ENCODE data around the gene BCO1. TPM values are rescaled to one million over a fixed set of nuclear protein-coding genes. Genes with fewer than 3 reads are reported as not detected.
A peak's percentile ranks its signal among the peaks of the same experiment; 100 is the strongest.

The BCO1 gene
- total RNA-seq, 1 experiment from 2014 or later = not detected

GRCh38 chr16:81261049-81261648 lies 22.7 kb downstream of the BCO1 start:
- Histone ChIP-seq H3K27me3 (no peaks in the 10 kb centered on the region), H3K9me3 (no peaks in the 10 kb centered on the region), H3K4me3 (no peak overlapping the region), H3K36me3 (no peaks in the 10 kb centered on the region)
- no peak for DNase-seq

DNA sequence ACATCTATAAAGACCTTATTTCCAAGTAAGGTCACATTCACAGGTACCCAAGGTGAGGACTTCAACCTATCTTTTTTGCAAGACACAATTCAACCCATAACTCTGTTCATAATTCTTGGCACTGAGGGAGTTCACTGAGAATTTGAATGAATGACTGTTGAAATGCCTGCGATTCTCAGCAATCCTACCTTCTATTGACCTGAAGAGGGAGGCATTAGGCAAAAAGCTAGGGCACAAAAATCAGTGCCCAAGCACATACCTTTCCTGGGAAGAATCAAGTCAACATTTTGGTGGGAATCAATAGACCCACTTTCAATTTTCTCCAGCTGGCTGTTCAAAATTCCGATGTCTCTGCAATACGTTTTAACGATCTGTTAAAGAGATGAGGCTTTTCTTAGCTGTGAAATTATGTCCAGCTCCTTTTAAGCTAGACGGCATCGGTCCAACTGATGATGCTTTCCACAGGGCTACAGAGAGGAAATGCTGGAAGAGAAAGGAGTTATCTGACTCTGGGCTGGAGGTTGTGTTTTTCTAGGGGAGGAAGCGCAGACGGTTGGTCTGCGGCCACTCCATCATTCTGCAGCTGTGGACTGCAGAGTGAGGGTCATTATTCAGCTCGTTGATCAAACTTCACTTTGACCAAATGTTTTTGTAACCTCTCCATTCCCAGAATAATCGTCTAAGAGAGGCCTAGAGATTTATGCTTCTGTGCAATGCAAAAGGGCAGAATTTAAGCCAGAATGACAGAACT lies 25.2 kb downstream of the BCO1 start:
- H3K27me3 ChIP-seq = no peaks in the 10 kb centered on the region
- no peaks in the 10 kb centered on the region for H3K9me3 ChIP-seq
- H3K4me3 ChIP-seq = no peak overlapping the region
- H3K36me3 ChIP-seq = no peaks in the 10 kb centered on the region
- DNase-seq = no peak

DNA sequence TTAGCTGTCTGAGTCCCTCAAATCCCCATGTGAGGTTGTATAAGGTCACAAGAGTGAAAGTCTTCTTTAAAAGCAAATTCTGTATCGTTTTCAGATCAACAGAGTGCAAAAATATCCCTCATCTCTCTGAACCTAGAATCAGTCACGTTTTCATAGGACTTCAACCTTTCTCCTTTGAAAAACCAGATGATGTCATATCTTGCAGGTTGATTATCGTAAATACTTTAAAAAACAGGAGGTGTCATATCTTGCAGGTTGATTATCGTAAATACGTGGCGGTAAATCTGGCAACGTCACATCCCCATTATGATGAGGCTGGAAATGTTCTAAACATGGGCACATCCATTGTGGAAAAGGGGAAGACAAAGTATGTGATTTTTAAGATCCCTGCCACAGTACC lies 25.9 kb downstream of the BCO1 start:
- DNase-seq = no peak
- Histone ChIP-seq H3K27me3 (no peaks in the 10 kb centered on the region), H3K36me3 (no peaks in the 10 kb centered on the region), H3K9me3 (no peaks in the 10 kb centered on the region), H3K4me3 (no peak overlapping the region)

DNA sequence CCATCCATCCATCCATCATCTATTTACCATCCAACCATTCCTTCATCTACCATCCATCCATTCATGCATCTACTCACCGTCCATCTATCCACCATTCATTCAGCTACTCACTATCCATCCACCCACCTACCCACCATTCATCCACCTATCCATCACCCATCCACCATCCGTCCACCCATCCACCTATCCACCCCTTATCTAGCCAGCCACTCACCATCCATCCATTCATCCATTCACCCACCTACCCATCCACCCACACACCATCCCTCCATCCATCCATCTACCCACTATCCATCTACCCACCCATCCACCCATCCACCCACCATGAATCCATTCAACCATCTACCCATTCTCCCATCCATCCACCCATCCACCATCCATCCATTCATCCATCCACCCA lies 26.6 kb downstream of the BCO1 start:
- no peak overlapping the region for H3K4me3 ChIP-seq
- H3K36me3 ChIP-seq = no peaks in the 10 kb centered on the region
- no peaks in the 10 kb centered on the region for H3K9me3 ChIP-seq
- DNase-seq = no peak
- H3K27me3 ChIP-seq = no peaks in the 10 kb centered on the region

- Histone ChIP-seq H3K27me3 (no peaks in the 10 kb centered on the region), H3K4me3 (no peak overlapping the region), H3K9me3 (no peaks in the 10 kb centered on the region), H3K36me3 (no peaks in the 10 kb centered on the region)
- DNase-seq = peak; percentile 55
These were observed 27.4 kb downstream of the BCO1 start for GRCh38 chr16:81265658-81266451.

DNA sequence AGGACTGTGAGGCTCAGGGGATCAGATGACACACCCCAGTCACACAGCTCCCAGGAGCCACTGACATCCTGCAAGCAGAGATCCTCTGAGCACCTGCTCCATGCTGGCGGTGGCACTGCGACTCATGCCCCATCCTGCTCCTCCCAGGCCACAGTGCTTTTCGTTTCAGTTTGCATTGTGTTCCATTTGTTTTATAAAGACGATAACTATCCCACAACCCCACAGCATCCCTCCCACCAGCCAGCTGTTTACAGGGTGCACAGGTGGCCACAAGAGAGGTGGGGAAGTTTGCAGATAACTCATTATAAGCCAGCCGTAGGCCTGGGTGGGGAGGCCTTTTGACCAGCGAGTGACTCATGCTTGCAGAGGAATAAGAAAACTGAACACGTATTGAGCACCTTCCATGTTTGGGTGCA lies 28.2 kb downstream of the BCO1 start:
- no peak for DNase-seq
- Histone ChIP-seq H3K36me3 (no peaks in the 10 kb centered on the region), H3K4me3 (no peak overlapping the region), H3K27me3 (no peaks in the 10 kb centered on the region), H3K9me3 (no peaks in the 10 kb centered on the region)

DNA sequence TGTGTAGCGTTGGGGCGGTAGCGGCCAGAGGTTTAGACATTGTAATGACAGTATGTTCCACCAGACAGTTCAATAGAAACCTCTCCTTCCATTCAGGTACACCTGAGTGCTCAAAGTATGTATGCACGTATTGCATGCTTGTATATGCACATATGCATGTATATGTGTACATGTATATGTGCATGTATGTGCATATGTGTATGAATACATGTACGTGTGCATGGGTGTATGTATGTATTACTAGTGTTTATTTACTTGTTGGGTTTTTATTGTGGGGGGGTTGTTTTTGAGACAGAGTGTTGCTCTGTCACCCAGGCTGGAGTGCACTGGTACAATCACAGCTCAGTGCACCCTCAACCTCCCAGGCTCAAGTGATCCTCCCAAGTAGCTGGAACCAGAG lies 30.0 kb downstream of the BCO1 start:
- no peaks in the 10 kb centered on the region for H3K27me3 ChIP-seq
- no peaks in the 10 kb centered on the region for H3K36me3 ChIP-seq
- H3K4me3 ChIP-seq = no peak overlapping the region
- H3K9me3 ChIP-seq = no peaks in the 10 kb centered on the region
- no peak for DNase-seq

- H3K27me3 ChIP-seq = no peaks in the 10 kb centered on the region
- no peak for DNase-seq
- H3K4me3 ChIP-seq = no peak overlapping the region
- H3K36me3 ChIP-seq = no peaks in the 10 kb centered on the region
- H3K9me3 ChIP-seq = no peaks in the 10 kb centered on the region
These were observed 34.9 kb downstream of the BCO1 start for GRCh38 chr16:81273223-81273950.

DNA sequence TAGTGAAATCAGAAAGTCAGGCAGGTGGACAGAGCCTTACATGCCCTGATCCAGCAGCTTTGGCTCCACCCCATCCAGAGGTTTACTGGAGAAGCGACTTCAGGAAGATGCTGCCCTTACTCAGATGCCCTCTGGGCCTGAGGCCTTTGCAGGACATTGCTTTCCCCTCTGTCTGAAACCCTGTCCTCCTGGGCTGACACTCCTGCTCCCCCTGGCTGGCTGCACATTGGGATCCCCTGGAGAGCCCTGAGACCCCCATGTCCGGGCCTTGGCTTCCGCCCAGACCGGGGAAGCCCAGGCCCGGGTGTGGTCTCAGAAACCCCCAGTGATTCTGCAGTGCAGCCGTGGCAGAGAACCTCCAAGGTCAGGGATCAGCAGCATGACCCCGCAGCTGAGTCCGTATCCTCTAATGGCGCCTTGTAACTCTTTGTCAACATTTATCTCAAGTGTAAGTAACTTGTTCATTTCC lies 36.6 kb downstream of the BCO1 start:
- no peaks in the 10 kb centered on the region for H3K36me3 ChIP-seq
- DNase-seq = no peak
- no peaks in the 10 kb centered on the region for H3K27me3 ChIP-seq
- no peak overlapping the region for H3K4me3 ChIP-seq
- H3K9me3 ChIP-seq = no peaks in the 10 kb centered on the region

DNA sequence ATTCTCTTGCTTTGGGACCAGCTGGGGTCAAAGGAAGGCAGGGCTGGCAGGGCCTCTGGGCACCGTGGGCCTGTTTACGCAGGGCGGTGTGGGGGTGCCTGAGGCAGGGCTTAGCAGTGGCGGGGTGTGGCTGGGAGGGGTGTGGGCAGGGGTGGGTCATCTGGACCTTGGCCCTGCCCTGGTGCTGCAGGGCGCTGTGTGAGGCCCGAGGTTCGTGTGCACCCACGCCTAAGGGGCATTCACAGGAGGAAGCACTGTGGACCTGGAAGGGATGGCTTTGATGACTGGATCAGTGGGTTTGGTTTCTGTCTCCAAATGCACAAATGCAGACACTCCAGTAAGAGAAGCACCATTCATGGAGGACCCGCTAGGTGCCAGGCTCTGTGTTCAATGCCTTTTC lies 37.3 kb downstream of the BCO1 start:
- DNase-seq = no peak
- H3K36me3 ChIP-seq = no peaks in the 10 kb centered on the region
- no peaks in the 10 kb centered on the region for H3K27me3 ChIP-seq
- no peaks in the 10 kb centered on the region for H3K9me3 ChIP-seq
- H3K4me3 ChIP-seq = no peak overlapping the region

DNA sequence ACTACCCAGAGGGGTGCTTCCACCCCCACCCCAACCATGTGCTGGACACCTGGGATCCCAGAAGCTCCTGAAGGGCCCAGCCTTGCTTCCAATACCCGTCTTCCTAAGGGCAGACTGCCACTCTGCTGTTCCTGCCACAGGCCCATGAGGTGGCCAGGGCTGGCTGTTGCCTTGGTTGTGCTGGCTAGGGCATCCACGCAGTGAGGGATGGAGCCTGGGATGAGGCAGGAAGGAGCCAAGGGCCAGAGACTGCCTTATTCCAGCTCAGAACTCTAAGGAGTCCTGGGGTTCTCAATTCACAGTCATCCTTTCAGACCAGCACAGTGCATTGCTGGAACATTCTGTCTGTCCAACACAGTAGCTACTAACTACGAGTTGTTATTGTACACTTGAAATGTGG lies 37.8 kb downstream of the BCO1 start:
- DNase-seq = no peak
- Histone ChIP-seq H3K27me3 (no peaks in the 10 kb centered on the region), H3K36me3 (no peaks in the 10 kb centered on the region), H3K9me3 (no peaks in the 10 kb centered on the region), H3K4me3 (no peak overlapping the region)

GRCh38 chr16:81277541-81278080 lies 39.1 kb downstream of the BCO1 start:
- Histone ChIP-seq H3K9me3 (no peaks in the 10 kb centered on the region), H3K4me3 (no peak overlapping the region), H3K27me3 (no peaks in the 10 kb centered on the region), H3K36me3 (no peaks in the 10 kb centered on the region)
- no peak for DNase-seq

GRCh38 chr16:81278526-81278925 lies 40.0 kb downstream of the BCO1 start:
- DNase-seq = no peak
- no peaks in the 10 kb centered on the region for H3K36me3 ChIP-seq
- no peaks in the 10 kb centered on the region for H3K27me3 ChIP-seq
- H3K9me3 ChIP-seq = no peaks in the 10 kb centered on the region
- H3K4me3 ChIP-seq = no peak overlapping the region

DNA sequence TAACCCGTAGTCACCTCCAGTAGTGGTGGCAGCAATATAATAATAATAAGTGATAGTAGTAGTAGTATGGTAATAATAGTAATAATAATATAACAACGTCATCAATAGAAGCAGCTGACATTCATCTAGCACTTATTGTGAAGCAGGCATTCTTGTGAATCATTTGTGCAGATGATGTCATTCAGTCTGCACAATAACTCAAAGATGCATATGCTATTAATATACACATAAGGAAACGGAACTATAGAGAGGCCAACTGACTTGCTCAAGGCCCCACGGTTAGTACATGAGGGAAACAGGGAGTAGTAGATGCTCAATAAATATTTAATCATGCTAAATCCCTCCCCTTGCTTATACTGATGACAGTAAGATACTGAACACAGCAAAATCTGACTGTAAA lies 40.9 kb downstream of the BCO1 start:
- H3K36me3 ChIP-seq = no peaks in the 10 kb centered on the region
- no peak overlapping the region for H3K4me3 ChIP-seq
- no peak for DNase-seq
- no peaks in the 10 kb centered on the region for H3K27me3 ChIP-seq
- H3K9me3 ChIP-seq = no peaks in the 10 kb centered on the region

DNA sequence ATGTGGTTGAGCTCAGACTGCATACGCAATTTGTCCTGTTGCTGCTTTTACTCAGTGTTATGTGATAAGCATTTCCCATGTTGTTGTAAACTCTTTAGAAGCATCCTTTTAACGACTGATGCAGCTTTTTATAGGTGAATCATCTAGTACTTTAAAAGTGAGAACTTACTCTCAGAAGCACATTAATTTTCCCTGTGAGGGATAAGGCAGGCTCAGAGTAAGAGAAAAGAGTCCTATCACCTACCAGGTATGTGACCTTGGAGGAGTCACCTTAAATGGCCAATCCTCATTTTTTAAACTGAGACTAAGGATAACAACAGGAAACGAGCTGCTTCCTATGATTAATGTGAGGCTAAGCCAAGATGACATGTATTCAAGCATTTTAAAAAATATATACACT lies 41.9 kb downstream of the BCO1 start:
- H3K27me3 ChIP-seq = no peaks in the 10 kb centered on the region
- no peaks in the 10 kb centered on the region for H3K36me3 ChIP-seq
- no peaks in the 10 kb centered on the region for H3K9me3 ChIP-seq
- DNase-seq = no peak
- H3K4me3 ChIP-seq = no peak overlapping the region

- Histone ChIP-seq H3K36me3 (no peaks in the 10 kb centered on the region), H3K4me3 (no peak overlapping the region), H3K9me3 (no peaks in the 10 kb centered on the region), H3K27me3 (no peaks in the 10 kb centered on the region)
- DNase-seq = peak; percentile 1
These were observed 44.6 kb downstream of the BCO1 start for GRCh38 chr16:81283044-81283443.
